ENCODE data around the gene FOXA1.

FOXA1 gene

DNA sequence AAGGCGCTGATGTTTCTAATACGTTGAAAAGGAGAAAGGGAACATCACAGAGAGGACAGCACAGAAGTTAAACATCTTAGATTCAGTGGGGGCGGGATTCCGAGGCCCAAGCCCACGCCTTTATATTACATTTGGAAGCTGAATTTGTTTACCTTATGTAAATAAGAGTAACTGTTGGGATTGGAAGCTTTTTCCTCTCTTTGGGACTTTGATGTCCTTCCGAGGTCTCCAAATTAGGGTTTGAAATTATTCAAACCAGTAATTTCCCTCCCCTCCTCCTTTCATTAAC lies 6.4 kb downstream of the FOXA1 start:
- TF ChIP-seq POLR2AphosphoS5 (IDR thresholded peaks at IDR 0.05; ENCODE audit: low read depth, low read length), result no peak
- no peak for TF ChIP-seq SIN3A (IDR thresholded peaks at IDR 0.05; ENCODE audit: borderline replicate concordance, insufficient read depth, low read length)
- TF ChIP-seq FOXP2 (optimal IDR thresholded peaks at IDR 0.05; ENCODE audit: borderline replicate concordance, extremely low read depth, extremely low read length, insufficient read depth), result no peak

- TF ChIP-seq SIN3A (IDR thresholded peaks at IDR 0.05; ENCODE audit: borderline replicate concordance, insufficient read depth, low read length) (no peak), POLR2AphosphoS5 (IDR thresholded peaks at IDR 0.05; ENCODE audit: low read depth, low read length) (no peak), FOXP2 (optimal IDR thresholded peaks at IDR 0.05; ENCODE audit: borderline replicate concordance, extremely low read depth, extremely low read length, insufficient read depth) (no peak), TAF1 (IDR thresholded peaks at IDR 0.05; ENCODE audit: borderline replicate concordance, insufficient read depth, low read length) (no peak)
- TF ChIP-seq, protein P1, sequence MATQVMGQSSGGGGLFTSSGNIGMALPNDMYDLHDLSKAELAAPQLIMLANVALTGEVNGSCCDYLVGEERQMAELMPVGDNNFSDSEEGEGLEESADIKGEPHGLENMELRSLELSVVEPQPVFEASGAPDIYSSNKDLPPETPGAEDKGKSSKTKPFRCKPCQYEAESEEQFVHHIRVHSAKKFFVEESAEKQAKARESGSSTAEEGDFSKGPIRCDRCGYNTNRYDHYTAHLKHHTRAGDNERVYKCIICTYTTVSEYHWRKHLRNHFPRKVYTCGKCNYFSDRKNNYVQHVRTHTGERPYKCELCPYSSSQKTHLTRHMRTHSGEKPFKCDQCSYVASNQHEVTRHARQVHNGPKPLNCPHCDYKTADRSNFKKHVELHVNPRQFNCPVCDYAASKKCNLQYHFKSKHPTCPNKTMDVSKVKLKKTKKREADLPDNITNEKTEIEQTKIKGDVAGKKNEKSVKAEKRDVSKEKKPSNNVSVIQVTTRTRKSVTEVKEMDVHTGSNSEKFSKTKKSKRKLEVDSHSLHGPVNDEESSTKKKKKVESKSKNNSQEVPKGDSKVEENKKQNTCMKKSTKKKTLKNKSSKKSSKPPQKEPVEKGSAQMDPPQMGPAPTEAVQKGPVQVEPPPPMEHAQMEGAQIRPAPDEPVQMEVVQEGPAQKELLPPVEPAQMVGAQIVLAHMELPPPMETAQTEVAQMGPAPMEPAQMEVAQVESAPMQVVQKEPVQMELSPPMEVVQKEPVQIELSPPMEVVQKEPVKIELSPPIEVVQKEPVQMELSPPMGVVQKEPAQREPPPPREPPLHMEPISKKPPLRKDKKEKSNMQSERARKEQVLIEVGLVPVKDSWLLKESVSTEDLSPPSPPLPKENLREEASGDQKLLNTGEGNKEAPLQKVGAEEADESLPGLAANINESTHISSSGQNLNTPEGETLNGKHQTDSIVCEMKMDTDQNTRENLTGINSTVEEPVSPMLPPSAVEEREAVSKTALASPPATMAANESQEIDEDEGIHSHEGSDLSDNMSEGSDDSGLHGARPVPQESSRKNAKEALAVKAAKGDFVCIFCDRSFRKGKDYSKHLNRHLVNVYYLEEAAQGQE (IDR thresholded peaks at IDR 0.05; ENCODE audit: insufficient read depth in 1 of 2, low read depth in 2 of 2, low read length in 2 of 2), result no peak
Observed at GRCh38 chr14:37587881-37588666, 7.0 kb downstream of the FOXA1 start.

GRCh38 chr14:37587131-37587803 lies 7.8 kb downstream of the FOXA1 start:
- TF ChIP-seq, protein P1 (IDR thresholded peaks at IDR 0.05; ENCODE audit: insufficient read depth in 1 of 2, low read depth in 2 of 2, low read length in 2 of 2), result no peak
- TF ChIP-seq FOXP2 (optimal IDR thresholded peaks at IDR 0.05; ENCODE audit: borderline replicate concordance, extremely low read depth, extremely low read length, insufficient read depth) (no peak), POLR2AphosphoS5 (IDR thresholded peaks at IDR 0.05; ENCODE audit: low read depth, low read length) (no peak), TAF1 (IDR thresholded peaks at IDR 0.05; ENCODE audit: borderline replicate concordance, insufficient read depth, low read length) (no peak)

DNA sequence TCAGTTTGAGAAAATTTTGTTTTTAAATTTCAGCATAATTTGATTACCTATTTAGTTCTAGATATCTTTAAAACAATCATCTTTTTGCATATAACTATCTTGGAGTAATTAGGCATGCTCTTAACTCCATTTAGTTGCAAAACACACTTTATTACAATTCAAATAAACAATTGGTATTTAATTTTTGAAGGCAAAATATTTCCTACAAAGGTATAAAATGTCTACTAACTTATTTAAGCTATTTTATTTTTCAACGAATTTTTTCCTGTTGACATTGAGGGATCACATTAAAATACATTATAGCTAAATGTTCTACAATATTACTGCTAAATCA lies 8.3 kb downstream of the FOXA1 start:
- TF ChIP-seq FOXP2 (optimal IDR thresholded peaks at IDR 0.05; ENCODE audit: borderline replicate concordance, extremely low read depth, extremely low read length, insufficient read depth) (no peak), TAF1 (IDR thresholded peaks at IDR 0.05; ENCODE audit: borderline replicate concordance, insufficient read depth, low read length) (no peak), POLR2AphosphoS5 (IDR thresholded peaks at IDR 0.05; ENCODE audit: low read depth, low read length) (no peak), SIN3A (IDR thresholded peaks at IDR 0.05; ENCODE audit: borderline replicate concordance, insufficient read depth, low read length) (no peak)
- TF ChIP-seq, protein P1 (IDR thresholded peaks at IDR 0.05; ENCODE audit: insufficient read depth in 1 of 2, low read depth in 2 of 2, low read length in 2 of 2), result no peak

DNA sequence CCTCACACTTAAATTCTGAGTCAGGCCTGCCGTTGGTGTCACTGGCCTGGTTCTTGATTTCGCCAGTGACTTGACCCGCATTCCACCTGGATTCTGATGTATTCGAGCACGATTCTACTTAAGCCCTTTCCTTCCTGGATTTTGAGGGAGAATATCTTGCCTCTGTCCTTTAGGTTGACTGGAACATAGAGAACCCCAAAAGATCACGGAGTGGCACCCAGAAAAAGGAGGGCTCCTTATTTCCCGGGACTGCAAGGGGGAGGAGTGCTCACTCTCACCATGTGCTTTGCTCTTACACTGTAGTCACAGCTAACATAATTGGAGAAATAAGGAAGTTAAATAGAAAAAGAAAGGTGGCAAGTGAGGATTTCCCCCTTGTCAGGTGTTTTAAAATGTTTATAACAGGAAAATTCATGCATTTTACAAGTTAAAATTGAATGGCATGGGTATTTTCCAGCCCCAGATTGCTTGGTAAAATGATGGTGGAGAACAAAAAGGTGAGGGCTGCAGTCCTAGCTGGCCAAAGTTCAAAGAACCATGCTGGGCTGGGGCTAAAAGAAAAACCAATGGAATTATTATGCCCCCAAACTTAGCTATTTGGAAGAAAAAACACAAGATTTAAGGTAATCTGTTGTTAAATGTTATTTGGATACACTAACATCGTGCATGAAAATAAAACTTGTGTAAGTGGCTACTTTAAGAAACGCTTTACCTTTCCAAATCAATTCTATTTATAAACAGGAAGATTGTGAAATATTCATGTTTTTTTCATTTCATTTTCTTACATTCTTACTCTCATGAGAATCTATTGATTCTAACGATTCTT lies 8.9 kb downstream of the FOXA1 start:
- TF ChIP-seq FOXP2 (optimal IDR thresholded peaks at IDR 0.05; ENCODE audit: borderline replicate concordance, extremely low read depth, extremely low read length, insufficient read depth) (no peak), SIN3A (IDR thresholded peaks at IDR 0.05; ENCODE audit: borderline replicate concordance, insufficient read depth, low read length) (no peak), TAF1 (IDR thresholded peaks at IDR 0.05; ENCODE audit: borderline replicate concordance, insufficient read depth, low read length) (no peak), POLR2AphosphoS5 (IDR thresholded peaks at IDR 0.05; ENCODE audit: low read depth, low read length) (no peak)
- TF ChIP-seq, protein P1 (IDR thresholded peaks at IDR 0.05; ENCODE audit: insufficient read depth in 1 of 2, low read depth in 2 of 2, low read length in 2 of 2), result no peak
